CD4-positive, alpha-beta T cell (primary cell): ENCODE results near the gene SRD5A2. TPM values are rescaled to one million over a fixed set of nuclear protein-coding genes. Genes with fewer than 3 reads are reported as not detected.

ENCODE experiments used
- ATAC-seq: fragments of 200-7000 bp; cut with Tn5 transposase; one replicate; pipeline ENCODE4 v1.10.0; 2022; ENCODE audit warnings: mild to moderate bottlenecking; ENCODE audit not compliant: poor library complexity
- CTCF ChIA-PET: fragments of 350-600 bp; sonication (Branson Sonifier 250); formaldehyde crosslinking; loops from one replicate; lab custom pipeline; 2021; ENCODE audit warnings: antibody characterized with exemption, inconsistent platforms; lab: Charles Lee
- POLR2A ChIA-PET: fragments of 350-600 bp; sonication (Branson Sonifier 250); formaldehyde crosslinking; loops from one replicate; lab custom pipeline; 2021; ENCODE audit warnings: antibody characterized with exemption, inconsistent platforms; lab: Charles Lee
- DNase-seq, 14 experiments: peaks; one replicate each; pipeline ENCODE4 v3.0.0-alpha.2; 2013 to 2020; ENCODE audit warnings: mixed read lengths in 2 of 14
- H3K27ac ChIP-seq, 2 donors: one replicate each; pipeline versions ENCODE4 v1.5.1 to v1.7.0; 2013; ENCODE audit warnings: low read length in 2 of 2, low read depth in 1 of 2, mild to moderate bottlenecking in 1 of 2
- H3K27me3 ChIP-seq, 2 experiments: 1 replicate in 1 of 2; 2 replicates in 1 of 2; pipeline versions ENCODE4 v1.6.1 to v1.7.0; 2013; ENCODE audit warnings: low read length in 2 of 2, control low read depth in 1 of 2, mild to moderate bottlenecking in 1 of 2, moderate library complexity in 1 of 2; ENCODE audit not compliant: insufficient read depth in 2 of 2, control insufficient read depth in 1 of 2
- H3K36me3 ChIP-seq: one replicate; pipeline ENCODE4 v1.6.1; 2013; ENCODE audit warnings: low read length, control low read depth; ENCODE audit not compliant: insufficient read depth
- H3K4me1 ChIP-seq: one replicate; pipeline ENCODE4 v1.6.1; 2013; ENCODE audit warnings: low read length, control low read depth; ENCODE audit not compliant: insufficient read depth
- H3K4me3 ChIP-seq: one replicate; pipeline ENCODE4 v1.5.1; 2013; ENCODE audit warnings: mild to moderate bottlenecking, low read length, moderate library complexity
- H3K9me3 ChIP-seq, 2 experiments: 1 replicate in 1 of 2; 2 replicates in 1 of 2; pipeline versions ENCODE4 v1.6.1 to v1.7.0; 2013; ENCODE audit warnings: low read length in 2 of 2, mild to moderate bottlenecking in 2 of 2, control low read depth in 1 of 2, moderate library complexity in 1 of 2; ENCODE audit not compliant: control insufficient read depth in 1 of 2, insufficient read depth in 1 of 2
- H3K27ac Mint-ChIP-seq: one replicate; pipeline ENCODE4 v1.8.0; 2020; ENCODE audit warnings: mixed read lengths
- H3K27me3 Mint-ChIP-seq: one replicate; pipeline ENCODE4 v1.8.0; 2021; ENCODE audit warnings: mixed read lengths
- H3K36me3 Mint-ChIP-seq: one replicate; pipeline ENCODE4 v1.8.0; 2021; ENCODE audit warnings: low read depth, mixed read lengths
- H3K4me1 Mint-ChIP-seq: one replicate; pipeline ENCODE4 v1.8.0; 2021; ENCODE audit warnings: low read depth, mixed read lengths
- H3K4me3 Mint-ChIP-seq: one replicate; pipeline ENCODE4 v1.8.0; 2020; ENCODE audit warnings: mild to moderate bottlenecking, mixed read lengths
- H3K9me3 Mint-ChIP-seq: one replicate; pipeline ENCODE4 v1.8.0; 2020; ENCODE audit warnings: mixed read lengths
- CTCF ChIP-seq: fragments of 200-600 bp; IDR thresholded peaks from one replicate; pipeline ENCODE4 v1.8.0; 2022; ENCODE audit warnings: antibody characterized with exemption, mild to moderate bottlenecking
- intact Hi-C, 2 experiments: fragments of 100-400 bp; cut with DNase I in 1 of 2; cut with micrococcal nuclease in 1 of 2; formaldehyde crosslinking; loops; one replicate each; pipeline versions ENCODE4 v1.15.1 to v1.9.0; 2023 to 2025; cut with DNase I, micrococcal nuclease
- polyA plus RNA-seq, 2 donors: library from polyadenylated mRNA; unstranded; fragments of 120-200 nt; gene quantifications; one replicate each; pipeline ENCODE4 v1.2.1, GENCODE V29; 2013
- total RNA-seq, 174 experiments: library from RNA in 2 of 174; stranded (reverse) in 2 of 174; gene quantifications; one replicate each; pipeline ENCODE4 v1.2.3 and lab custom pipeline; 2021 to 2026

SRD5A2 gene
- not detected for total RNA-seq
- not detected for polyA plus RNA-seq (2013, experiment 1 of 2)
- 0.01 TPM for polyA plus RNA-seq (2013, experiment 2 of 2)
- total RNA-seq (lab: John Stamatoyannopoulos, UW), result 0 to 0.21 (median 0) reads per million in 172 experiments

DNA sequence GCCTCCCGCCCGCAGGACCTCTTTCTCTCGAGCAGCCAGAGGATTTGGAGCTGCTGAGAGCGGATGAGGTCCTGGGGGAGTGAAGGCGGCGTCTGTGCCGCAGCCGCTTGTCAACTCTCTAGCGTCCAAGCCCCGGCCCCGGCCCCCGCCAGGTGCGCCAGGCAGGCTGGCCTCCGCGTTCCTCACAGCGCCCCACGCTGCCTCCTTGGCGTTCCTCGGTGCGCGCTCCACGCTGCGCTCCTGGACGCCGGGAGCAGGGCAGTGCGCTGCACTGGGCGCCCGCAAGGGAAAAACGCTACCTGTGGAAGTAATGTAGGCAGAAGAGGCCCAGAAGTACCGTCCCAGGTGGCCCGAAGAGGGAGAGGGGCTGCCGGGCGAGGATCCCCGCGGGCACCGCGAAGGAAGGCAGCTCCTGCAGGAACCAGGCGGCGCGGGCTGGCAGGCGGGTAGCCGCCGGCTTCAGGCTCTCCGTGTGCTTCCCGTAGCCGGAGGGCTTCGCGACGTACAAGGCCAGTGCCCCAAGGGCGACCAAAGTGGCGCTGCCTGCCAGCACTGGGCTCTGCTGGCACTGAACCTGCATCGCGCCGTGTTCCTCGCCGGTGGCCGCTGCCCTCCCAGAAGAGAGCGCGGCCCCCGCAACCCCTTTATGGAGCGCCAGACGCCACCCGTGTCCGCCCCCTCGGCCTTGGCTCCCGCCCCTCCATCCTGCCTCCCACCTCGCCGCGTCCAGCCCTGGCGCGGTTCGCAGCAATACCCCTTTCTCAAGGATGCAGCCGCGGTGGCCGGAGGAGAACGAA is at the start of gene SRD5A2:
Gene SRD5A2, minus strand, starts transcription at position 618 of the 797 bp plus-strand sequence. Its CDS starts 38 bp downstream, at position 580.
- DNase-seq (no peak), ATAC-seq (no peak)
- H3K4me1 ChIP-seq, result no peaks in the 10 kb centered on the region
- H3K27me3 ChIP-seq, result peaks cover 9 to 41% of the 10 kb centered on the region in 2 experiments
- H3K36me3 ChIP-seq, result no peaks in the 10 kb centered on the region
- intact Hi-C loops, result no loop called here
- H3K4me3 ChIP-seq, result no peak within 1 kb of the TSS
- Mint-ChIP-seq H3K27ac (no peak within 1 kb of the TSS), H3K36me3 (no peaks in the 10 kb centered on the region), H3K9me3 (no peaks in the 10 kb centered on the region), H3K4me3 (no peak within 1 kb of the TSS), H3K4me1 (no peaks in the 10 kb centered on the region), H3K27me3 (peaks cover 69% of the 10 kb centered on the region)
- TF ChIP-seq CTCF, result no peak
- ChIA-PET POLR2A (no interaction called here), CTCF (no interaction called here)
- peaks cover 0 to 14% of the 10 kb centered on the region in 2 experiments for H3K9me3 ChIP-seq
- no peak within 1 kb of the TSS for H3K27ac ChIP-seq

- Mint-ChIP-seq H3K27ac (no peak overlapping the region), H3K9me3 (peaks cover 34% of the 10 kb centered on the region), H3K36me3 (no peaks in the 10 kb centered on the region), H3K4me3 (no peak overlapping the region), H3K4me1 (no peaks in the 10 kb centered on the region), H3K27me3 (peaks cover 13% of the 10 kb centered on the region)
- Histone ChIP-seq H3K9me3 (no peaks in the 10 kb centered on the region), H3K4me3 (no peak overlapping the region), H3K36me3 (no peaks in the 10 kb centered on the region), H3K27me3 (no peaks in the 10 kb centered on the region), H3K4me1 (no peaks in the 10 kb centered on the region), H3K27ac (no peak overlapping the region)
- intact Hi-C loops, result no loop called here
- DNase-seq (no peak), ATAC-seq (no peak)
- ChIA-PET CTCF (no interaction called here), POLR2A (no interaction called here)
- no peak for TF ChIP-seq CTCF
Observed at GRCh38 chr2:31606509-31606908, 25.8 kb upstream of the SRD5A2 start.

DNA sequence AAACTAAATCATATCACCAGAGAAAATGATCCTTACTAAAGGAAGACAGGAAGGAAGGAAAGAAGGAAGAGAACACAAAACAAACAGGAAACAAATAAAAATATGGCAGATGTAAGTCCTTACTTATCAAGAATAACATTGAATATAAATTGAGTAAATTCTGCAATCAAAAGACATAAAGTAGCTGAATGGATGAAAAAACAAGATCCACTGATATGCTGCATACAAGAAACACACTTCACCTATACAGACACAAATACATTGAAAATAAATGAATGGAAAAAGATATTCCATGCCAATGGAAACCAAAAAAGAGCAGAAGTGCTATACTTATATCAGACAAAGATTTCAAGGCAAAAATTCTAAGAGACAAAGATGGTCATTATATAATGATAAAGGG is 18.0 kb upstream of the SRD5A2 start:
- POLR2A ChIA-PET, result no interaction called here
- Histone ChIP-seq H3K27me3 (no peaks in the 10 kb centered on the region), H3K9me3 (no peaks in the 10 kb centered on the region), H3K4me1 (no peaks in the 10 kb centered on the region), H3K27ac (no peak overlapping the region), H3K36me3 (no peaks in the 10 kb centered on the region), H3K4me3 (no peak overlapping the region)
- DNase-seq, result no peak
- TF ChIP-seq CTCF, result no peak
- H3K36me3 Mint-ChIP-seq, result no peaks in the 10 kb centered on the region
- no peak overlapping the region for H3K4me3 Mint-ChIP-seq
- no peak for ATAC-seq
- no peaks in the 10 kb centered on the region for H3K4me1 Mint-ChIP-seq
- peaks cover 45% of the 10 kb centered on the region for H3K9me3 Mint-ChIP-seq
- intact Hi-C loops, result no loop called here
- H3K27ac Mint-ChIP-seq, result no peak overlapping the region
- peaks cover 11% of the 10 kb centered on the region for H3K27me3 Mint-ChIP-seq
- CTCF ChIA-PET, result interaction anchor here (1.2 kb wide), 1 partner anchor 16 kb away, joined by 4 read pairs; no protein-coding TSS in a partner anchor
